ENCODE data around the gene XPA. TPM values are rescaled to one million over a fixed set of nuclear protein-coding genes. Genes with fewer than 3 reads are reported as not detected.

Gene XPA
- total RNA-seq, 1 experiment from 2014 or later, result 5.9 TPM

GRCh38 chr9:97658707-97659106 lies 38.4 kb downstream of the XPA start:
- no peak for DNase-seq (ENCODE audit: low spot score)

DNA sequence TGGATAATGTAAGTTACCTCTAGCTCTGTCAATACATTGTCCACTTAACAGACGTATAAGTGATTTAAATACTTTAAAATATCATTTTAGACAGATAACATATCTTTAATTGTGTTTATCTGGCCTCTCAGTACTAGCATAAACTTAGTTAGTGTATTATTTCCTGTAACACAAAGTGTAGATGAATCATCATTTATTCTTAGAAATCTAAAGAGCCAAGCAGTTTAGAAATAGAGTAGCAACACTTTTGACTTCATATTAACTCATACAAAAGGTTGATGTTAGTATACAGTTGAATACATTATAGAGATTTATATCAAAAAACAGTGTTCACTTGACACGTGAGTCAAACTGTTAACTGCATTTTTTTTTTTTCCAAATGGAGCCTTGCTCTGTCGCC lies 45.5 kb downstream of the XPA start:
- DNase-seq (ENCODE audit: low spot score), result no peak

GRCh38 chr9:97647996-97648395 lies 49.1 kb downstream of the XPA start:
- no peak for DNase-seq (ENCODE audit: low spot score)

GRCh38 chr9:97645720-97646119 lies 51.4 kb downstream of the XPA start:
- no peak for DNase-seq (ENCODE audit: low spot score)

DNA sequence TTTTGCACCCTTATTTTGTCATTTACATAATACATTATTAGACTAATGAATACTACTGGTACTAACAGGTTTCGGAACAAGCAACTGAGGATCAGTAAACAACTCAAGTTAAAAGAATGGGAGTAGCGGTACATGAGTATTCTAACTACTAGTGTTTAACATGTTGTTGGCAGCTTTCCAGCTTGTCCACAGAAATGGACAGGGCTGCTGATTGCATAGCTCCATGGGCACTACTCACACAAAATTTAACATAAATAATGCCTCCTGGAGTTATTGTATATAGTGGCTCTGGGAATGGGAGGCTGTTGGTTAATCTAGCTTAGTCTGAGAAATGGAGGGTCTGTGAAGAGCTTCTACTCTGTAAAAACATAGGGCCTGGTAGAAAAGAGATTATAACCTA lies 56.8 kb downstream of the XPA start:
- DNase-seq (ENCODE audit: low spot score), result no peak

DNA sequence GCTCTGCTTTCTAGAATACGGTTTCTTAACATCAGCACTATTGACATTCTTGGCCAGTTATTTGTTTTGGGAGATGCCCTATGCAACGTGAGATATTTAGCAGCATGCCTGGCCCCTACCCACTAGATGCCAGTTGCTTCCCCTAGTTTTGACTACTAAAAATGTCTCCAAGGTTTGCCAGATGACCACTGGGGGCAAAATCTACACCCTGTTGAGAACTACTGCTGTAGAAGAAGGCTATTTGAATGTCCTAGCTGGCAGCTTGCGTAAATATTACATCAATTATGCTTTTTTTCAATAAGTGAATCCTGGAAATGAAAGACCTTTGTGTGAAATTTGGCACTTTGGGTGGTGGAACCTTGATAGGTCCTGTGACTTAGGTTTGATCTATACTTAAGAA lies 58.5 kb downstream of the XPA start:
- no peak for DNase-seq (ENCODE audit: low spot score)

GRCh38 chr9:97636903-97637302 lies 60.2 kb downstream of the XPA start:
- DNase-seq (ENCODE audit: low spot score), result no peak

DNA sequence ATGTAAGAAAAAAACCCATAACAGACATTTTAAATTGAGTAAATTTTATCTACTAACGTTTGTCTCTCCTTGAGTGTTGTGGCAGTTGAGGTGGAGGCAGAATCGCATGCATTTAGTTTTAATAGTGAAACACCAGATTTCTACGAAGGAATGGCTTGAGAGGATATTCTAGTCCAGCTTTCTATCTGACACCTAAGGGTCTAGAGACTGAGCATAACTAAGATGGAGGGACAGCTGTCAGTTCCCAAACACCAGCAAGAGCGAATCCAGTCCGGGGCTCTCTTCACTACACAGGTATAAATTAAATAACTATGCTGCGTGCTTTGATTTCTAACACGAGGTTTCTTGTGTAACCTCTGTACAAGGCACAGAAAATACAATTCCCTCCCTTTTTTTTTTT lies 62.1 kb downstream of the XPA start:
- no peak for DNase-seq (ENCODE audit: low spot score)

- no peak for DNase-seq (ENCODE audit: low spot score)
Measured at GRCh38 chr9:97633859-97634490, 63.2 kb downstream of the XPA start.

DNA sequence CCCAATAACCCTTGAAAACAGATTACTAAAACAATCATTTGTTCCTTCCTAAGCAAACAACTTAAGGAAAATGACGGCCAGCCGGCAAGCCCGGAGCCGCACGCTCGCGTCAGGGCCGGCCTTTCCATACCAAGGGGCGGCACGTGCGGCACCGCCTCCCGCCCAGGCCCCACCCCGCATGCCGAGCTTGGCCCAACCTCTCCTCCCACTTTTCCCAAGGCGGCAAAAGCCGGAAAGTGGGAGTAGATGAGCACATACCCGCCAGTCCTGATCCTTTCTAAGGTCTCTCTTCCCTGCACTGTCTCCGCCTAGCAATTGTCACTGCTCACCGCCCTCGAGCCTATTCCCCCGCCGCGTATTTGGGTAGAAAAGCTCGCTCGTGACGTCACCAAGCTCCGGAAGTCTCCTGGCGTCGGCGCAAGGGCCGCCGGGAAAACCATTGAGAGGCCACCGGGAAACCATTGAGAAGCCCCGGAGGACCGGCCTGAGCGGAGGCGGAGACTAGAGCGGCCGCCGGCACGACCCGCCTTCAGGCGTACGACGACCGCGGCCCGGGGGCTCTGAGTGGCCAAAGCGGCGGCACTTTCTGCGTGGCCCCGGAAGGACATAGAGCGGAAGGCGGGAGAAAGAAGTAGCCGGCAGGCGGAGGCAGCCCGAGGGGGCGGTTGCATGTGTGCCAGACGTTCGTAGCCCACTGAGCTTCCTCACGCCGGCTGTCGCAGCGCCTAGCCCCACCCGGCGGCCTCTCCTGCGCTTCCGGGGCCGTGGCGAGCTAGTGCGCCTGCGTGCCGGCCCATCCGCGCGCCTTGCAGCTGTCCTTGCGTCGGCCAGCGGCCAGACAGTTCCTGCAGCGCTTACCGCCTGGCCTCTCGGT lies 63.9 kb downstream of the XPA start, which contains the start of the genes NCBP1 and TSTD2:
TSS of gene NCBP1 (plus strand) at position 837 of the 874 bp plus-strand sequence. CDS start 61 bp downstream, outside the sequence.
TSS of gene TSTD2 (minus strand) at position 384 of the 874 bp plus-strand sequence. CDS start 5,806 bp downstream, outside the sequence.
- DNase-seq (ENCODE audit: low spot score), result peak; percentile 95

DNA sequence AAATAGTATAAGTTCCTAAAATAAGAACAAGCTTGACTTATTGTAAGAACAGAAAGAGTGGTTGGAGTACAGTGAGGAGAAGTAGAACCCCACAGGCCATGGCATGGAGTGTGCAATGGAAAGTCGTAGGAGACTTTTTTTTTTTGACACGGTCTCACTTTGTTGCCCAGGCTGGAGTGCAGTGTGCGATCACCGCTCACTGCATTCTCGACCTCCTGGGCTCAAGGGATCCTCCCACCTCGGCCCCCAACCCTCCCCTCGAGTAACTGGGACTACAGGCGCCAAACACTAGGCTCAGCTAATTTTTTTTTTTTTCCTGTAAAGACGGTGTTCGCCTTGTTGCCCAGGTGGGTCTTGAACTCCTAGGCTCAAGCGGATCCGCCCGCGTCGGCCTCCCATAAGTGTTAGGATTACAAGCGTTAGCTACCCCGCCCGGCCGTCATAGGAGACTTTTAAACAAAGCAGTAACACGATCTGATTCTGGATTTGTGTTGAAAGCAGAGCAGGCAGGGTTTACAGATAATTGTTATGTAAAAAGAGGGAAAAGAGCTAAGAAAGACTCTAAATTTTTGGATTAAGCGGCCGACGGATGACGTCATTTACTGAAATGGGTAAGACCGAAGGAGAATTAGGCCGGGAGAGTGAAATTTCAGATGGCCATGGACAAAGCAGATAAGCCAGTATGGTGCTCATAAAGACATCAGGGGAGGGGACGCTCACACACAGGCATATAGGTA lies 64.7 kb downstream of the XPA start:
- peak; percentile 8 for DNase-seq (ENCODE audit: low spot score)

DNA sequence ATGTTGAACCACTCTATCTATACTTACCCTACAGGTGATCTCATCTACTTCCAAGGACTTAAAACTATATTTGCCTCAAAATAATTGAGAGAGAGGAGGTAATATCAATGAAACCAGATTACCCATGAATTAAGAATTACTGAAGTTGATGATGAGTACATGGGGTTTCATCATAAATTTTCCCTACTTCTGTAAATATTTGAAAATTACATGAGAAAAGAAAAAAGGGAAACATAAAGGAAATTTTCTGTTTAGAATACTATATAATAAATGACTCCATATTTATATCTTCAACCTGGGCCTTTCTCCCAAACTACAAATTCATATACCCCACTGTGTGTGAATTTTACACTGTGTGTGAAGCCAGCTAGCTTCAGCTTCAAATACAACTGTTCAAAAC lies 66.5 kb downstream of the XPA start:
- DNase-seq (ENCODE audit: low spot score), result no peak

DNA sequence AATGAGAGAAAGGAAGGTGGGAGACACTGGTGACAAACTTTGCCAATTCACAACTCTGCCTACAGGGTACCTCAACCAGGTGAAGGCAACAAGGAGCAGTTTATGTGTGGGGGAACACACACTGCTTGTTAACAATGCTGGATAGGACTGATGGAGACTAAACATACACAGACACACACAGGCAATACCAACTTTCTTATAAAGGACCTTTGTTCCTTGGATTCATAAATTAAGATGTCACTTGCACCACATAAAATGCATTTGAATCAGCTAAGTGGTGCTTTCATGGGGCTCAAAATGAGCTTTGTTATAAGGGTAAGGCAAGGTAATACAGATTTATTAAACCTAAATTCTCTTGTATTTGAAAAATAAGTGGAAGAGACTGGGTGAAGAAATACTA lies 68.0 kb downstream of the XPA start:
- no peak for DNase-seq (ENCODE audit: low spot score)

DNA sequence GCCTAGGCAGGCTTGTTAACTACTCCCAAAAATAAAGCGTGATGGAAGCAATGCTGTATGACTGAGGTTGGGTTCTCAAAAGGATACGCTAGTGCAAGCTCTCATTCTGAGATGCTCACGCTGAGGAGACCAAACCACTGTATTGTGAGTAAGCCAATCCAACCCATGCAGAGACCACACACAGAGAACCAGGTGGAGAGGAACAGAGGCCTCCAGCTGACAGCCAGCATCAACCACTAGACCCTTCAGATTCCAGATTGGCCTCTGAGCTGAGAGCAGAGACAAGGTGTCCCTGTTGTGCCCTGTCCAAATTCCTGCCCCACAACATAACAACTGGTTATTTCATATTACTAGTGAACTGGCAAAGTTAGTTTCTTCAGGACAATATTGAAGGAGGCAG lies 68.5 kb downstream of the XPA start:
- no peak for DNase-seq (ENCODE audit: low spot score)

DNA sequence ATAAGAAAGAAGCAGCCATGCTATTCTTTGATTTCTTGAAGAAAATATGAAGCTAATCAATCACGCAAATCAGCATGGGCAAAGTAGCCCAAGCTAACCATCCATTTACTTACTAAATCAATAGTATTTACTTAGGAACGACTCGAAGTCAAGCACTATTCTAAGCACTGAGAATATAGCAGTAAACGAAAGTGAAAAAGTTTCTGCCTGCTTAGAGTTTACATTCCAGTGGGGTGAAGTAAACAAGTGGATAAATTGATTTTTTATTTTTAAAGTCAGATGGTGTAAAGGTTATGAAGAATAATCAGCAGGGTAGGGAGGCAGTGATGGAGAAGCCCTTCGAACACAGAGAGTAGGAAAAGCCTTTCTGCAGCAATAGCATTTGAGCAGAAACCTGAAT lies 69.5 kb downstream of the XPA start:
- DNase-seq (ENCODE audit: low spot score), result no peak

- DNase-seq (ENCODE audit: low spot score), result no peak
Measured at GRCh38 chr9:97625620-97626019, 71.5 kb downstream of the XPA start.

Other genes with a start within 250 kb of the XPA start
- gene TMOD1, start 195.7 kb downstream of the XPA start, total RNA-seq (2014; rRNA removed; shearing (Covaris generic)), result 1.3 and 1.8 TPM in 2 replicates
- 8.5 and 9.3 TPM in 2 replicates for gene TSTD2, start 64.0 kb downstream of the XPA start, total RNA-seq (2014; rRNA removed; shearing (Covaris generic))
- 27.2 and 32.9 TPM in 2 replicates for gene NCBP1, start 63.5 kb downstream of the XPA start, total RNA-seq (2014; rRNA removed; shearing (Covaris generic))
- gene FOXE1, start 155.9 kb upstream of the XPA start, total RNA-seq (2014; rRNA removed; shearing (Covaris generic)), result not detected in 2 replicates
- 16.6 and 19.1 TPM in 2 replicates for gene TRMO, start 225.2 kb upstream of the XPA start, total RNA-seq (2014; rRNA removed; shearing (Covaris generic))
- gene HEMGN, start 240.8 kb upstream of the XPA start, total RNA-seq (2014; rRNA removed; shearing (Covaris generic)), result not detected in 2 replicates

Measured in H4 (cell line).